H1 (cell line): ENCODE data around the gene ZNF462. TPM values are rescaled to one million over a fixed set of nuclear protein-coding genes. Genes with fewer than 3 reads are reported as not detected.

ENCODE experiments used
- CTCF ChIA-PET: fragments of 300-600 bp; sonication (Branson Sonifier 250); formaldehyde crosslinking; loops from one replicate; lab custom pipeline; 2021; ENCODE audit not compliant: partially characterized antibody; lab: Charles Lee
- POLR2A ChIA-PET: fragments of 300-600 bp; sonication (Branson Sonifier 250); formaldehyde crosslinking; loops from one replicate; lab custom pipeline; 2021; ENCODE audit warnings: inconsistent platforms; ENCODE audit not compliant: partially characterized antibody; lab: Charles Lee
- DNase-seq, 2 experiments: peaks; one replicate each; pipeline versions ENCODE4 v3.0.0 to v3.0.0-alpha.2; 2010 to 2022; ENCODE audit warnings: low spot score in 2 of 2, low read depth in 1 of 2, mixed read lengths in 1 of 2
- FAIRE-seq: peaks from 2 replicates; lab custom pipeline; 2011; peaks lifted over from hg19 to GRCh38; lab: Jason Lieb, UNC
- H2AFZ ChIP-seq: 2 replicates; pipeline ENCODE4 v1.8.1; 2012; ENCODE audit warnings: low read length, inconsistent platforms
- H2AK5ac ChIP-seq: 2 replicates; pipeline ENCODE4 v1.6.1; 2013; ENCODE audit warnings: low read depth, low read length
- H2BK120ac ChIP-seq: replicated peaks from 2 replicates; pipeline ENCODE3; 2013; ENCODE audit warnings: low read depth, low read length, inconsistent platforms
- H2BK12ac ChIP-seq: 2 replicates; pipeline ENCODE4 v1.6.1; 2013; ENCODE audit warnings: low read depth, low read length
- H2BK15ac ChIP-seq: 2 replicates; pipeline ENCODE4 v1.6.1; 2013; ENCODE audit warnings: low read length
- H2BK20ac ChIP-seq: 2 replicates; pipeline ENCODE4 v1.6.1; 2013; ENCODE audit warnings: low read length
- H2BK5ac ChIP-seq: 2 replicates; pipeline ENCODE4 v1.6.1; 2013; ENCODE audit warnings: low read depth, low read length
- H3K14ac ChIP-seq: 2 replicates; pipeline ENCODE4 v1.6.1; 2013; ENCODE audit warnings: inconsistent platforms; ENCODE audit not compliant: insufficient read length
- H3K18ac ChIP-seq: 2 replicates; pipeline ENCODE4 v1.6.1; 2013; ENCODE audit warnings: low read length; ENCODE audit errors: extremely low read depth
- H3K23ac ChIP-seq: 2 replicates; pipeline ENCODE4 v1.6.1; 2013; ENCODE audit warnings: inconsistent platforms; ENCODE audit not compliant: insufficient read length
- H3K23me2 ChIP-seq: 2 replicates; pipeline ENCODE4 v1.6.1; 2013; ENCODE audit warnings: low read depth, low read length
- H3K27ac ChIP-seq: 2 replicates; pipeline ENCODE4 v1.6.1; 2011; ENCODE audit warnings: low read depth, low read length, inconsistent platforms
- H3K27me3 ChIP-seq, 4 experiments: replicated peaks in 1 of 4; 1 replicate in 1 of 4; 2 replicates in 3 of 4; pipeline versions ENCODE4 v1.6.1 to v1.8.1; 2011 to 2013; ENCODE audit warnings: low read length in 3 of 4, mild to moderate bottlenecking in 3 of 4, inconsistent platforms in 2 of 4, mixed read lengths in 2 of 4, moderate library complexity in 1 of 4; ENCODE audit not compliant: control insufficient read depth in 3 of 4, insufficient read depth in 3 of 4; ENCODE audit errors: extremely low read depth in 1 of 4
- H3K36me3 ChIP-seq, 4 experiments: 2 replicates each; pipeline versions ENCODE4 v1.6.1 to v1.8.1; 2011 to 2013; ENCODE audit warnings: mild to moderate bottlenecking in 4 of 4, low read length in 3 of 4, moderate library complexity in 2 of 4, control low read depth in 1 of 4, inconsistent platforms in 1 of 4; ENCODE audit not compliant: insufficient read depth in 4 of 4, control insufficient read depth in 2 of 4
- H3K4ac ChIP-seq: replicated peaks from 2 replicates; pipeline ENCODE3; 2013; ENCODE audit warnings: low read length, low read depth, mixed read lengths, inconsistent platforms; ENCODE audit not compliant: insufficient read length
- H3K4me1 ChIP-seq, 4 experiments: replicated peaks in 1 of 4; 1 replicate in 1 of 4; 2 replicates in 3 of 4; pipeline versions ENCODE4 v1.6.1 to v1.8.1; 2011 to 2013; ENCODE audit warnings: low read length in 3 of 4, inconsistent platforms in 2 of 4, mixed read lengths in 1 of 4; ENCODE audit not compliant: insufficient read depth in 4 of 4, control insufficient read depth in 3 of 4
- H3K4me2 ChIP-seq, 2 experiments: 2 replicates each; pipeline versions ENCODE4 v1.6.1 to v1.8.1; 2011 to 2013; ENCODE audit warnings: low read depth in 2 of 2, low read length in 2 of 2, control low read depth in 1 of 2, inconsistent platforms in 1 of 2, mild to moderate bottlenecking in 1 of 2; ENCODE audit not compliant: insufficient read depth in 1 of 2
- H3K4me3 ChIP-seq, 4 experiments: fragments of 200-600, 300-600 bp in 1 of 4; sonication (generic), shearing (Covaris generic), sonication (Bioruptor Twin) in 1 of 4; 2 replicates each; pipeline versions ENCODE4 v1.5.1 to v1.8.1; 2011 to 2016; ENCODE audit warnings: low read length in 4 of 4, low read depth in 3 of 4, control low read depth in 2 of 4, inconsistent platforms in 2 of 4, mild to moderate bottlenecking in 2 of 4, mixed read lengths in 1 of 4, moderate library complexity in 1 of 4; ENCODE audit not compliant: insufficient read depth in 2 of 4; ENCODE audit errors: extremely low read depth in 1 of 4
- H3K56ac ChIP-seq: replicated peaks from 2 replicates; pipeline ENCODE3; 2013; ENCODE audit warnings: low read depth, mild to moderate bottlenecking, mixed read lengths, low read length, inconsistent platforms; ENCODE audit not compliant: insufficient read length
- H3K79me1 ChIP-seq: 2 replicates; pipeline ENCODE4 v1.6.1; 2013; ENCODE audit warnings: low read depth, low read length, control low read depth
- H3K79me2 ChIP-seq, 2 experiments: 2 replicates each; pipeline versions ENCODE4 v1.6.1 to v1.8.1; 2012 to 2013; ENCODE audit warnings: low read length in 2 of 2, mild to moderate bottlenecking in 2 of 2, inconsistent platforms in 1 of 2; ENCODE audit not compliant: insufficient read depth in 2 of 2, control insufficient read depth in 1 of 2
- H3K9ac ChIP-seq, 4 experiments: replicated peaks in 1 of 4; 1 replicate in 1 of 4; 2 replicates in 3 of 4; pipeline versions ENCODE4 v1.6.1 to v1.8.1; 2011 to 2013; ENCODE audit warnings: low read depth in 3 of 4, low read length in 3 of 4, control low read depth in 2 of 4, mild to moderate bottlenecking in 2 of 4, moderate library complexity in 2 of 4, inconsistent platforms in 1 of 4; ENCODE audit errors: extremely low read depth in 1 of 4
- H3K9me3 ChIP-seq, 2 experiments: 2 replicates each; pipeline versions ENCODE4 v1.6.1 to v1.8.1; 2012 to 2013; ENCODE audit warnings: mild to moderate bottlenecking in 2 of 2, moderate library complexity in 2 of 2, control low read depth in 1 of 2, inconsistent platforms in 1 of 2, low read depth in 1 of 2, low read length in 1 of 2, mixed read lengths in 1 of 2; ENCODE audit not compliant: insufficient read depth in 2 of 2
- H4K20me1 ChIP-seq, 2 experiments: replicated peaks in 1 of 2; 2 replicates each; pipeline versions ENCODE3 to v1.8.1; 2011 to 2013; ENCODE audit warnings: inconsistent platforms in 2 of 2, low read length in 2 of 2, mild to moderate bottlenecking in 1 of 2; ENCODE audit not compliant: insufficient read depth in 2 of 2, control insufficient read depth in 1 of 2
- H4K5ac ChIP-seq: 2 replicates; pipeline ENCODE4 v1.6.1; 2013; ENCODE audit warnings: low read length, low read depth, mixed read lengths, inconsistent platforms; ENCODE audit not compliant: insufficient read length
- H4K8ac ChIP-seq: 2 replicates; pipeline ENCODE4 v1.8.0; 2013; ENCODE audit warnings: mild to moderate bottlenecking, moderate library complexity, low read length, inconsistent platforms; ENCODE audit not compliant: insufficient read depth; ENCODE audit errors: extremely low read depth
- H4K91ac ChIP-seq: replicated peaks from 2 replicates; pipeline ENCODE3; 2013; ENCODE audit warnings: low read length, mixed read lengths, inconsistent platforms; ENCODE audit not compliant: insufficient read length
- CBX5 ChIP-seq: fragments of 300-800, 300-1000 bp; sonication (generic); IDR thresholded peaks from 2 replicates; pipeline ENCODE4 v1.7.1; 2016; ENCODE audit warnings: antibody characterized with exemption, low read length, low read depth
- CBX8 ChIP-seq: fragments of 300-800, 300-1000 bp; sonication (generic); IDR thresholded peaks from 2 replicates; pipeline ENCODE4 v1.7.1; 2016; ENCODE audit warnings: low read depth, low read length, borderline replicate concordance
- EGR1 ChIP-seq: IDR thresholded peaks from 2 replicates; pipeline ENCODE4 v1.6.1; 2011; ENCODE audit warnings: low read depth, low read length, borderline replicate concordance
- JUN ChIP-seq: IDR thresholded peaks from 2 replicates; pipeline ENCODE4 v1.6.1; 2011; ENCODE audit warnings: low read depth, mild to moderate bottlenecking, improper control_type of control experiment, low read length
- NANOG ChIP-seq: IDR thresholded peaks from 2 replicates; pipeline ENCODE4 v1.6.1; 2011; ENCODE audit warnings: low read length, low read depth, mild to moderate bottlenecking, inconsistent platforms; ENCODE audit not compliant: insufficient read depth, poor library complexity, severe bottlenecking
- NRF1 ChIP-seq: IDR thresholded peaks from 2 replicates; pipeline ENCODE4 v1.6.1; 2011; ENCODE audit warnings: mild to moderate bottlenecking, low read depth, low read length, improper control_type of control experiment
- RXRA ChIP-seq: IDR thresholded peaks from 2 replicates; pipeline ENCODE4 v1.6.1; 2011; ENCODE audit warnings: low read depth, mild to moderate bottlenecking, low read length, moderate library complexity; ENCODE audit not compliant: insufficient read depth
- SIN3A ChIP-seq, 2 experiments: IDR thresholded peaks in 1 of 2; conservative IDR thresholded peaks in 1 of 2; 2 replicates each; pipeline ENCODE4 v1.6.1; 2011 to 2012; ENCODE audit warnings: low read length in 2 of 2, improper control_type of control experiment in 1 of 2, low read depth in 1 of 2, mild to moderate bottlenecking in 1 of 2
- SP1 ChIP-seq: IDR thresholded peaks from 2 replicates; pipeline ENCODE4 v1.6.1; 2011; ENCODE audit warnings: low read depth, low read length
- SUZ12 ChIP-seq: fragments of 200-600 bp; sonication (generic); IDR thresholded peaks from 2 replicates; pipeline ENCODE4 v1.6.1; 2012; ENCODE audit warnings: mild to moderate bottlenecking, inconsistent platforms, low read length, moderate library complexity, mixed read lengths
- WGBS, 2 experiments: shearing (Covaris generic) in 1 of 2; methylation state at CpG; one replicate each; pipeline versions ENCODE4 v1.1.6 to v1.1.7; 2013 to 2015; ENCODE audit warnings: low lambda C conversion rate in 2 of 2, mixed read lengths in 2 of 2, inconsistent platforms in 1 of 2, low coverage in 1 of 2, missing lambda C conversion rate in 1 of 2; ENCODE audit not compliant: insufficient replicate concordance in 2 of 2, insufficient coverage in 1 of 2, insufficient read length in 1 of 2; ENCODE audit errors: extremely low coverage in 1 of 2, missing lambda C conversion rate in 1 of 2; 5-methylcytosine and 5-hydroxymethylcytosine counted together
- polyA plus RNA-seq, 7 experiments: library from polyadenylated mRNA; depleted of rRNA in 3 of 7; stranded (reverse) in 5 of 7; unstranded in 2 of 7; fragments of >200 nt in 5 of 7; fragments of 200-250 nt in 2 of 7; gene quantifications; 1 replicate in 5 of 7; 2 replicates in 1 of 7; 4 replicates in 1 of 7; pipeline versions ENCODE4 v1.2.1 to v1.2.3, GENCODE V29; 2011 to 2013; ENCODE audit warnings: missing spikeins in 2 of 7, mixed read lengths in 2 of 7
- total RNA-seq: library from RNA; stranded (reverse); fragmentation: NEBNext Ultra II Directional; extraction: Animal tissue kit (Norgen Biotek cat#: 25700); gene quantifications from 2 replicates; pipeline ENCODE4 v1.2.1, GENCODE V29; 2021
- TF ChIP-seq, protein P1 (sequence below): IDR thresholded peaks from 2 replicates; pipeline ENCODE4 v1.6.1; 2011; ENCODE audit warnings: low read length, improper control_type of control experiment
- TF ChIP-seq, protein P2 (sequence below): IDR thresholded peaks from 2 replicates; pipeline ENCODE4 v1.6.1; 2011; ENCODE audit warnings: low read depth, mild to moderate bottlenecking, low read length; ENCODE audit not compliant: insufficient read depth

ZNF462 gene
- total and polyA plus RNA-seq, 2 of the 8 experiments (the other 6 are each of a cell fraction or from before 2014, with no cell fraction given): 30.0 to 163 TPM

DNA sequence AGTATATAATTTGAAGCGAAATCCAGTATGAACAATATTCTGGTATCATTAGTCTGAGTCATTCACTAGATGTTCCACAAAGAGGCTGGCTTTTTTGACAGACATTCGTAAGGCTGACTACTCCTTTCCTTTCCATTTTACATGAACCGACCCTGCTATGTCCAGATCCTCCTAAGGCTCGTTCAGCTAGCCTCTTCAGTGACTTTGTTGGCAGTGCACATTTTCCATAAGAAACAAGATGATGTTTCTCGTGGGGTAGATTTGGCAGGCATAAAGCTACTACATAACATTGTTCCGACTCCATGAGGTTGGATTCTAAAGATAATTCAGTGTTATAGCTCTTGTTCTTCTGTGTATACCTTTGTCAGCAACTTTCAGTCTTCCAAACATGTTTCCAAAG lies 49.0 kb downstream of the ZNF462 start:
- Histone ChIP-seq H3K4me3 (no peak overlapping the region), H3K4me1 (peaks cover 0 to 7% (median 3%) of the 10 kb centered on the region in 4 experiments; a peak in 4 of 7 replicates), H3K4me2 (no peak overlapping the region), H3K36me3 (peaks cover 0 to 8% (median 0%) of the 10 kb centered on the region in 4 experiments; a peak in 2 of 8 replicates), H3K9ac (no peak overlapping the region), H3K4ac (no peak overlapping the region), H2AFZ (no peak overlapping the region), H3K79me2 (peaks cover 15 to 98% of the 10 kb centered on the region in 2 experiments; a peak in 3 of 4 replicates), H2BK20ac (no peak overlapping the region), H4K8ac (no peak overlapping the region), H3K18ac (no peak overlapping the region), H3K9me3 (no peaks in the 10 kb centered on the region), H4K5ac (no peak overlapping the region), H4K91ac (no peak overlapping the region), H3K79me1 (peaks cover 8% of the 10 kb centered on the region), H3K14ac (no peak overlapping the region), H3K27me3 (no peaks in the 10 kb centered on the region), H2BK120ac (no peak overlapping the region), H3K27ac (no peak overlapping the region), H3K56ac (no peak overlapping the region), H2BK5ac (no peak overlapping the region), H3K23me2 (no peaks in the 10 kb centered on the region), H2BK12ac (no peak overlapping the region), H3K23ac (no peak overlapping the region), H2AK5ac (no peak overlapping the region), H4K20me1 (peaks cover 3 to 4% of the 10 kb centered on the region in 2 experiments), H2BK15ac (no peak overlapping the region)
- WGBS, 2 experiments: 82% methylated on average over 6 of the region's 6 CpGs; no CpG with 5 or more reads in 1 of the 2 experiments
- POLR2A ChIA-PET: interaction anchor here (0.7 to 1.9 kb wide), 2 partner anchors 32 to 58 kb away, joined by 3 to 4 read pairs; no protein-coding TSS in a partner anchor
- DNase-seq: no peak
- CTCF ChIA-PET: interaction anchor here (1.0 kb wide), 1 partner anchor 47 kb away, joined by 3 read pairs; no protein-coding TSS in a partner anchor
- FAIRE-seq: no peak
- TF ChIP-seq NRF1 (no peak), CBX5 (no peak), JUN (no peak), RXRA (no peak), SUZ12 (no peak), SP1 (no peak), CBX8 (no peak), NANOG (no peak), SIN3A (conservative IDR thresholded peaks at IDR 0.05 in 1 of 2, IDR thresholded peaks at IDR 0.05 in 1 of 2; ENCODE audit: low read depth in 1 of 2, low read length in 2 of 2) (no peak), EGR1 (no peak)
- TF ChIP-seq, protein P1, sequence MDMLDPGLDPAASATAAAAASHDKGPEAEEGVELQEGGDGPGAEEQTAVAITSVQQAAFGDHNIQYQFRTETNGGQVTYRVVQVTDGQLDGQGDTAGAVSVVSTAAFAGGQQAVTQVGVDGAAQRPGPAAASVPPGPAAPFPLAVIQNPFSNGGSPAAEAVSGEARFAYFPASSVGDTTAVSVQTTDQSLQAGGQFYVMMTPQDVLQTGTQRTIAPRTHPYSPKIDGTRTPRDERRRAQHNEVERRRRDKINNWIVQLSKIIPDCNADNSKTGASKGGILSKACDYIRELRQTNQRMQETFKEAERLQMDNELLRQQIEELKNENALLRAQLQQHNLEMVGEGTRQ: no peak
- TF ChIP-seq, protein P2, sequence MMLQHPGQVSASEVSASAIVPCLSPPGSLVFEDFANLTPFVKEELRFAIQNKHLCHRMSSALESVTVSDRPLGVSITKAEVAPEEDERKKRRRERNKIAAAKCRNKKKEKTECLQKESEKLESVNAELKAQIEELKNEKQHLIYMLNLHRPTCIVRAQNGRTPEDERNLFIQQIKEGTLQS: no peak
